NCI-H82 treated with DMSO at 0.1 percent for 48 hours (cell line): ENCODE results near the gene CCDC141.

Experiments used
- DNase-seq: peaks from one replicate; lab custom pipeline; 2025; ENCODE audit not compliant: unreplicated experiment; lab: John Stamatoyannopoulos, UW

Gene CCDC141

GRCh38 chr2:178913049-178913441 is 136.9 kb downstream of the CCDC141 start:
- no peak for DNase-seq

DNA sequence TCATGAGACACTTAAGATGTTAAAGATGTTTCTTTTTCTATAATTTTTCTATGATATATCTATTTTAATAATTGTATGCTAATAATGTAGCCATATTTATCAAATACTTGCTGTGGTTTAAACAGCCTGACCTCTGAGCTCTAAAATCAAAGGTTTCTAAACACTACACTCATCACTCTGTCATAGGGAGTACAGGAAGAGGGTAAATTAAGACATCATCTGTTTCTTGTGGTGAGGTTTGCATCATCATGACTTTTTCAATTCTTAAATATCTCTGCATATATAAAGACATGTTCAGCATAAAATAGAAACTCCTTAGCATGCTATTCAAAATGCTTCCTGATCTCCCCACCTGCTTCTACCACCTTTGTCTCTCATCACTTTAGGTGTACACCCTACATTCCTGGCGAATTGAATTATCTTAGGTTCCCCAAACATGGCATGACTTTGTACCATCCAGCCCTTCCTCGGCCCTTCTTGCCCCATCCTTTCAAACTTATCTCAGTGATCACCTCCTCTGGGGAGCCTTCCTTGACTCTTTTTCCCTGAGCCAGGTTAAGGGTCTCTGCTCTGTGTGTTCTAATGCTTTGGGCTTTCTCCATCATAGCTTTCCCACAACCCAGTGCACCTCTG is 137.4 kb downstream of the CCDC141 start:
- no peak for DNase-seq

DNA sequence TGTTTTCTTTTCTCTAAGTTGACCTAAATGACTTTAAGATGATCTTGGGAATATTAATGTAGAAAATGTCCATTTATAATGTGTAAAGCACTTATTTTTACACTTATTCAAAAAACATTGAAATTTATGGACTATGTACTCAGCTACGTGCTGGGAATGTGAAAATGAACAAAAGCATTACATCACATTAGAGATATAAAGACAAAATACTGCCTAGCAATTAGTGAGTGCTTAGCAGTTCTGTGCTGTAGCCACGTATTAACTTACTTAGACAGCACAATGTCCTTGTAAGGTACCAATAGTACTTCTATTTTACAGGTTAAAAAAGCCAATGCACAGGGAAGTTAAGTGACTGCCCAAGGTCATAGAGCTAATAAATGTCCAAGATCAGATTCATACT is 138.9 kb downstream of the CCDC141 start:
- DNase-seq, result no peak

GRCh38 chr2:178910005-178910404 is 139.9 kb downstream of the CCDC141 start:
- no peak for DNase-seq

DNA sequence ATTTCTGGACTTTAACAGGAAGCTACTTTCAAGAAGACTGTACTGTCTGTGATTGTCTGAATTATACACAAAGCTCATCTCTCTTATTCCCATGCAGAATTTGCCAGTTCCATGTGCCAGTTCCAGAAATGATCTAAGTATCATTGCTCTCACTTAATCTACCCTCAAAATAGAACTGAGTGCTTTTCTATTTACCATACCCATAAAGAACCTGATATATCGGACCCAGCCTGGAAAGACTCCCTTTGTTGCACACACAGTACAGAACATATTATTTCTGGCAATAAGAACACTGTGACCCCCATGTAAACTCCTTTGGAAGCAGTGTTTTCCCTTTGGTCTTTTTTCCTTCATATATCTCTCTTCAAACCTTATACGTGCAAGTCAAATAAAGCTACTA is 140.4 kb downstream of the CCDC141 start:
- peak; percentile 53 for DNase-seq

DNA sequence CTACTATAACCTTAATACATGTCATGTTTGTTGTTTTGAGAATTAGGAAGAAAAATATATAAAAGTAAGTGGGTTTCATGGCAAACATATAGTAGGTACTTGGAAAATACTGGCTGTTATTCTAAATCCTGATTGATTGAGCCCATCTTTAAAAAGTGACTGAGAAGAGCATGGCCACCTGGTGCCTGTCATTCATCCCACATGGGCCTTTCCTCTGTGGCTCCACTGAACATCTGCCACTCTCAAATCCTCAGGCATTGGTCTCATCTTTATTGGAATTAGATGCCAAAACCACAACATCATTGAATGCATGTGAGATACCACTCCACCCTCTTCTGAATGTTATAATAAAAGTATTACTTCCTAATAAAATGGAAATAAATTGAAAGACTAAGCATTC is 141.1 kb downstream of the CCDC141 start:
- DNase-seq, result peak; percentile 99

DNA sequence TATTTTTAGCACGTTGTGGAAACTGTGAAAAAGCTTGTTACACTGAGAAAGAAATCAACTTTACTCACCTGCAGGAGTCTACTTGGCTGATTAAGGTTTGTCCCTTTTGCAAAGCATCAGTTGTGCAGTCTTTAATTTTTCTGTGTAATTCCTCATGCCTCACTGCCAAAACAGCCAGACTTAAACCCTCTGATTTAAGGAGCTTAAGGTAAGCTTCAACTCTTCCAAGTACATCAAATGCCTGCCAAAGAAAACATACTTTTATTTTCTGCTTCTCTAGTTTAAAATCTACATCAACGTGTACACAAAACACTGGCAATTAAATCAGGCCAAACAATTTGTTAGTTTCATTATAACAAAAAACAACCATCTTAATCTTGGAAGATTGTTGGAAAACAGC is 144.7 kb downstream of the CCDC141 start:
- peak; percentile 81 for DNase-seq

- DNase-seq, result no peak
Measured at GRCh38 chr2:178899656-178900055, 150.3 kb downstream of the CCDC141 start.

DNA sequence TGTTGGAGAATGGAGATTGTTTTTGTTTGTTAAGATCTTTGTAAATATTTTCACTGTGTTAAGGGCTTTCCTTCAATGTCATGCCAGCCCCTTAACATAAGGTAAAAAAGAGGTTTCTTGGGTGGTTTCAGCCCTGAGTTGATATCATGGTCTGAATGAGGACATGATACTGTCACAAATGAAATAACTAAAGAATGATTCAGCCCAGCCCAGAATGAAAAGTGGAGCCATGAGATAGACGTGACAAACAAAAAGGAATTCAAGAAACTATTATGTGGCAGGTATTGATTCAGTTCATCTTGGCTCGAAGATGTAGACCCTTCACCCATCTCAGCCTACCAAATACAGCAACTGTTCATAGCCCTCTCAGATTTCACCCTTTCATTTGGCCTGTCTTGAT is 154.1 kb downstream of the CCDC141 start:
- DNase-seq, result no peak

GRCh38 chr2:178895171-178895570 is 154.8 kb downstream of the CCDC141 start:
- peak; percentile 68 for DNase-seq

GRCh38 chr2:178892751-178893625 is 156.9 kb downstream of the CCDC141 start:
- peak; percentile 96 for DNase-seq

- DNase-seq, result no peak
Measured at GRCh38 chr2:178891959-178892485, 157.9 kb downstream of the CCDC141 start.

DNA sequence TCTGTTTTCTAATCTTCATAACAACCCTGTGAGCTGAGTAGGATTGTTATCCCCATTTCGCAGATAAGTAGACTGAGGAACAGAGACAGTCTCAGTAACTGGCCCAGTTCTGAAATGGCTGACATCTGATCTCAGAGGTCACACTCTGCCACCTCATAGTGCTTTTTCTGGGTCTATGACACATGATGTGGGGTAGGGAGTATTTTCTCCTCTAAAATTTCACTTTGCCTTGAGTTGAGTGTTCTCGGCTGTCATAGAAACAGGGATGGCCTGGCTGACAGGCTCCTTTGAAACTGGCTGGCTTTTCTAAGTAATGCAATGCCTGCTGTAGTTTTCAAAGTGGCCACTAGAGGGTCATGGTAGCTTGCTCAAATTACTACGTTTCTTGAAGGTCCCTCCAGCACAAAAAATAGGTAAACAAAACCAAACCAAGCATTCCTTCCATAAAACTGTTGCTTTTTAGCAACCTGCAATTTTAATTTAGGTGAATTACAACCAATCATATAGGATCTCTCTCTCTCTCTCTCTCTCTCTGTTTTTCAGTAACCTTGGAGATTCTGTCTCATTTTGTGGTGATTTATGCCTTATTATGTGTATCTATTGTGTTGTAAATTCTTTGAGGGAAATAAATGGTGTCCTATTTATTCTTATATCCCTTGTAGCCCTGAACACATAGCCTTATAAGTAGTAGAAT is 158.5 kb downstream of the CCDC141 start:
- peak; percentile 79 for DNase-seq

DNA sequence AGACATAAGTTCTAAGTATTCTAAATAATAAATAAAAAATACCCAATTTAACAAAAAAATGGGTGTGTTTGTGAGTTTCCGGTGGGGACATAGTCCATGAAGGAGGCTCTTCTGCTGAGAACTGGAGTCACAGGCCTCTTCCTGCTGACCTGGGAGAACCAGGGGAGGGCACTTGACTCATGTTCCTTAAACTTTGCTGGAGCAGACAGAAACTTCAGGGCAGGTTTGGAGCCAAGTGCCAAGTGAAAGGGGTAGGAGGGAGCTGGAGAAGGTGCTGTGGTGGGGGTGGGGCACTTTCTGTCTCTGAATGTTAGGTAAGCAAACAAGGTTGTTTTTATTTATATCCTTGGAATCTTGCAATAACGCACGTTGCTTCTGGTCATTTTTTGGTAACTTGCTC is 163.9 kb downstream of the CCDC141 start:
- DNase-seq, result no peak

DNA sequence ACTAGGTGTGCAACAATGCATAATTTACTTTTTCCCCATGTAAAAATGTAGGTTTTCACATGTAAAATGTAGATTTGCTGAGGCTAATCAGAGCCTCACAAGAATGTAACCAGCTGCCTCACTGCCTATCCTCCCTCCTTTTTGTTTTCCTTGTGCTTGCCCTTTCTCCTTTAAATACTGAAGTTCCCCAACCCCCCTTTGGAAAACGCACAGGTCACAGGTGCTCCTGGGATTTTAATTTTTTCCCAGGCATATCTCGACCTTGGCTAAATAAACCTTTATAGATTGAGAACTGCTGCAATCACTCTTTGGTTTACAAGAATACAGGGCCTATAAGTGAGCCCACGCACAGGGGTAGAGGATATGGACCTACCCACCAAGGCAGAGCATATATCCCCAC is 165.5 kb downstream of the CCDC141 start:
- DNase-seq, result no peak

DNA sequence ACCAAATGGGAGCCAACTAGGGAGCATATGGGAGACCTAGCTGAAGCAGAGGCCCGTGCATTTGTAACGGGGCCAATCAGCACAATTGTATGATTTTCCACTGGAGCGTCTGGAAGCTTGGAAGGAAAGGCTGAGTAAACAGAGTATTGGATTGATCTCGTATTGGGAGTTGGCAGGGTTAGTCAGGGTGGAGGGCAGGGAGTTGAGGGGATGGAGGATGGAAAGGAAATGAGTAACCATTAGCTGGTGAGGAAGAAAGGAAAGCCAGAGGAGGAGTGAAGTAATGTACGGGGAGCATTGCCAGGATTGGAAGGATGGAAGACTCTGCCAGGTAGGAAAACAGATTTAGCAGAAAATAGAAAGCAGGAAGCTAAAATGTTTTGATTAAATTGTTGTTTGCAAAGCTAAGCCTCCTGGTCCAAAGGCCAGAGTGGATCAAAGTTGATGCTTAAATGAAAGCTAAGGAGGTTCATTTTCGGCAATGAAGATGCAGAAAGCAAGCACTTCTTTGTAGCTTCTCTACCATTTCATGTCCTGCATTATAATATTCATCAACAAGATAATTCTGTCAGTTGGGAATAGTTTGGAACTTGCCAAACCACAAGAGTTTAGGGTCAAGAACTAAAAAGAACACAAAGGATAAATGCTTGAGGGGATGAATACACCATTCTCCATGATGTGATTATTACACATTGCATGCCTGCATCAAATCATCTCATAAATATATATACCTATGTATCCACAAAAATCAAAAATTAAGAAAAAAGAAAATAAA is 167.1 kb downstream of the CCDC141 start:
- no peak for DNase-seq

- DNase-seq, result no peak
Measured at GRCh38 chr2:178881075-178881474, 168.9 kb downstream of the CCDC141 start.

DNA sequence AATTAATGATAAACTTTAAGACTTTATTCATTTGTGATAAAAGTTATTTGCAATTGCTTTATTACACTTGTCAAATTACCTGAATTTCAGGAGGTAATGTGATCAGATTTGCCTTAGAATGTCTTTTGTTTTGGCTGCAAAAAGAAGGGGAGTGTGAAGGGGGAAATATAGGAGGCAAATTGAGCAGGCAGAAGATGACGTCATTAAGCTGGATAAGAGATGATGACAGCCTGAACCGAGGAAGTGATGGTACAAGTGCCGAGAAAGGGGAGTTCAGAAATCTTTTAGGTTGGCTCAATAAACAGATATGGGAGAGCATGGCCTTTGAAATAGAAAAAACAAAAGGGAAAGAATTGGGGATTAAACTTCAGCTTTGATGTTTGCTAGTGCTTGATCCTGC is 169.7 kb downstream of the CCDC141 start:
- DNase-seq, result no peak

- DNase-seq, result no peak
Measured at GRCh38 chr2:178877874-178878273, 172.1 kb downstream of the CCDC141 start.

DNA sequence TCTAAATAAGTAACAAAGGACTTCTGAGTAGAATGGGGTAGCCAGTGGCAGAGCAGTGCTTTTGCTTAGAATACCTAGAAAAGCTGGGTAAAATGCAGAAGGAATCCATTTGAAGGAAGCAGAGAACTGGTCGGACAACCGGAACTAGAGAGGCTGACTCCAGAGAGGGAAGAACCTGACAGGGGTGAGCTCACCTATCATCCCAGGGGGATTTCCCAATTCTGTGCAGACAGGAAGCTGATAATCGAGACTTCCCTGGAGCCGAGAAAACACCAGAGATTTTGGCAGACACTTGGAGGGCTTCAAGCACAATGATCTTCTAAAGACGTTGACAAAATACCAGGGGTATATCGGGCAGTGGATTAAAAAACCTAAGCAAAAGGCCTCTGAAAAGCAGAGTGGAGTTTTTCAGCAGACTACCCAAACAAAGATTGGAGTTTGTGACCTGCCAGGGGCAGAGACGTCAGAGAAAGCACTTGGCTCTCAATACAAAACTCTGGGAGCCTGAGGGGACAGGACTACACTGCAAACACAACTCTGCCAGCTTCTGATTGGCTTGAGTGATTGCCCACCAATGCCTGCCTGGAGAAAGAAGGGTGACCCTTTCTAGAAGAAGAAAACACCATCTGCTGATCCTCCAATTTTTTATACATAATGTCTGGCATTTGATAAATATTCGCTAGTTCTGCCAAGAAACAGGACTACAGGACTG is 175.3 kb downstream of the CCDC141 start:
- no peak for DNase-seq
